Central memory CD8-positive, alpha-beta T cell (primary cell): Measurements from ENCODE around the gene L2HGDH.
"Not testable (repeated sequence)": the region's sequence is repeated elsewhere in the genome, so short reads cannot be mapped to it uniquely, and the experiment has no call there.

Source experiments
- ATAC-seq: fragments of 150-1000 bp; cut with Tn5 transposase; replicated peaks from 2 replicates; pipeline ENCODE4 v1.10.0; 2022; ENCODE audit warnings: mild to moderate bottlenecking, moderate FRiP score, moderate number of reproducible peaks; ENCODE audit not compliant: poor library complexity, severe bottlenecking; ENCODE audit errors: extremely low read depth
- DNase-seq, 2 donors: peaks; one replicate each; pipeline ENCODE4 v3.0.0; 2021; ENCODE audit warnings: low spot score in 2 of 2
- H3K27ac Mint-ChIP-seq: one replicate; pipeline ENCODE4 v1.8.0; 2022; ENCODE audit warnings: low read depth, mild to moderate bottlenecking, moderate library complexity, mixed read lengths
- H3K27me3 Mint-ChIP-seq: one replicate; pipeline ENCODE4 v1.8.0; 2022; ENCODE audit warnings: mixed read lengths
- H3K36me3 Mint-ChIP-seq: one replicate; pipeline ENCODE4 v1.8.0; 2022; ENCODE audit warnings: mild to moderate bottlenecking, moderate library complexity, mixed read lengths; ENCODE audit not compliant: insufficient read depth
- H3K4me1 Mint-ChIP-seq: one replicate; pipeline ENCODE4 v1.8.0; 2022; ENCODE audit warnings: mixed read lengths
- H3K4me3 Mint-ChIP-seq: one replicate; pipeline ENCODE4 v1.8.0; 2022; ENCODE audit warnings: mild to moderate bottlenecking, moderate library complexity, mixed read lengths
- H3K9me3 Mint-ChIP-seq: one replicate; pipeline ENCODE4 v1.8.0; 2022; ENCODE audit warnings: mixed read lengths

The L2HGDH gene

GRCh38 chr14:50334211-50334610, 22.2 kb upstream of the L2HGDH start:
- DNase-seq, result no peak
- no peak overlapping the region for H3K27ac Mint-ChIP-seq
- H3K36me3 Mint-ChIP-seq, result peaks cover 18% of the 10 kb centered on the region
- ATAC-seq, result no peak
- no peaks in the 10 kb centered on the region for H3K9me3 Mint-ChIP-seq
- H3K27me3 Mint-ChIP-seq, result no peaks in the 10 kb centered on the region
- H3K4me1 Mint-ChIP-seq, result peaks cover 9% of the 10 kb centered on the region
- H3K4me3 Mint-ChIP-seq, result no peak overlapping the region

- Mint-ChIP-seq H3K4me1 (peaks cover 9% of the 10 kb centered on the region), H3K27ac (peak overlapping the region; percentile 10)
Measured at GRCh38 chr14:50333014-50333509, 21.0 kb upstream of the L2HGDH start.

GRCh38 chr14:50331596-50331995, 19.6 kb upstream of the L2HGDH start:
- no peak for ATAC-seq
- H3K9me3 Mint-ChIP-seq, result no peaks in the 10 kb centered on the region
- no peak overlapping the region for H3K4me3 Mint-ChIP-seq
- peaks cover 25% of the 10 kb centered on the region for H3K36me3 Mint-ChIP-seq
- no peaks in the 10 kb centered on the region for H3K27me3 Mint-ChIP-seq
- H3K4me1 Mint-ChIP-seq, result peaks cover 9% of the 10 kb centered on the region
- DNase-seq, result no peak
- no peak overlapping the region for H3K27ac Mint-ChIP-seq

More at GRCh38 chr14:50333014-50333509, 21.0 kb upstream of the L2HGDH start:
- Mint-ChIP-seq H3K36me3 (peaks cover 23% of the 10 kb centered on the region), H3K4me3 (no peak overlapping the region), H3K27me3 (no peaks in the 10 kb centered on the region), H3K9me3 (no peaks in the 10 kb centered on the region)
- ATAC-seq, result no peak
- no peak for DNase-seq

- peaks cover 26% of the 10 kb centered on the region for H3K4me1 Mint-ChIP-seq
- H3K9me3 Mint-ChIP-seq, result no peaks in the 10 kb centered on the region
- peak; percentile 99 for ATAC-seq
- H3K36me3 Mint-ChIP-seq, result peaks cover 14% of the 10 kb centered on the region
- no peak overlapping the region for H3K4me3 Mint-ChIP-seq
- H3K27me3 Mint-ChIP-seq, result no peaks in the 10 kb centered on the region
- DNase-seq, result peak; percentile 39 to 71
- no peak overlapping the region for H3K27ac Mint-ChIP-seq
Measured at GRCh38 chr14:50321009-50321660, 9.1 kb upstream of the L2HGDH start.

- H3K4me3 Mint-ChIP-seq, result no peak overlapping the region
- no peak for ATAC-seq
- DNase-seq, result no peak
- H3K36me3 Mint-ChIP-seq, result peaks cover 9% of the 10 kb centered on the region
- no peaks in the 10 kb centered on the region for H3K27me3 Mint-ChIP-seq
- H3K27ac Mint-ChIP-seq, result no peak overlapping the region
- peaks cover 30% of the 10 kb centered on the region for H3K4me1 Mint-ChIP-seq
- H3K9me3 Mint-ChIP-seq, result no peaks in the 10 kb centered on the region
Measured at GRCh38 chr14:50320283-50320682, 8.3 kb upstream of the L2HGDH start.

GRCh38 chr14:50319721-50320120, 7.7 kb upstream of the L2HGDH start:
- ATAC-seq (no peak), DNase-seq (no peak)
- Mint-ChIP-seq H3K4me1 (peaks cover 30% of the 10 kb centered on the region), H3K27me3 (no peaks in the 10 kb centered on the region), H3K4me3 (no peak overlapping the region), H3K36me3 (peaks cover 6% of the 10 kb centered on the region), H3K9me3 (no peaks in the 10 kb centered on the region), H3K27ac (no peak overlapping the region)

- no peak for DNase-seq
- Mint-ChIP-seq H3K4me3 (no peak overlapping the region), H3K27ac (no peak overlapping the region)
Measured at GRCh38 chr14:50319293-50319692, 7.3 kb upstream of the L2HGDH start.

GRCh38 chr14:50318031-50318626, 6.1 kb upstream of the L2HGDH start:
- Mint-ChIP-seq H3K4me1 (peaks cover 44% of the 10 kb centered on the region), H3K27ac (no peak overlapping the region), H3K9me3 (no peaks in the 10 kb centered on the region), H3K27me3 (no peaks in the 10 kb centered on the region), H3K36me3 (no peaks in the 10 kb centered on the region), H3K4me3 (no peak overlapping the region)
- no peak for ATAC-seq
- no peak for DNase-seq

More at GRCh38 chr14:50319293-50319692, 7.3 kb upstream of the L2HGDH start:
- Mint-ChIP-seq H3K4me1 (peaks cover 32% of the 10 kb centered on the region), H3K9me3 (no peaks in the 10 kb centered on the region), H3K27me3 (no peaks in the 10 kb centered on the region), H3K36me3 (peaks cover 6% of the 10 kb centered on the region)
- no peak for ATAC-seq

GRCh38 chr14:50314098-50314497, 2.1 kb upstream of the L2HGDH start:
- H3K27ac Mint-ChIP-seq, result not testable (repeated sequence)

GRCh38 chr14:50312734-50313054, 665 bp upstream of the L2HGDH start:
- Mint-ChIP-seq H3K4me3 (peak overlapping the region; percentile 90), H3K27me3 (no peaks in the 10 kb centered on the region), H3K27ac (peak overlapping the region; percentile 94), H3K4me1 (peaks cover 54% of the 10 kb centered on the region), H3K36me3 (peaks cover 5% of the 10 kb centered on the region), H3K9me3 (no peaks in the 10 kb centered on the region)
- no peak for DNase-seq
- peak; percentile 62 for ATAC-seq

More at GRCh38 chr14:50314098-50314497, 2.1 kb upstream of the L2HGDH start:
- H3K27me3 Mint-ChIP-seq, ATAC-seq, H3K36me3 Mint-ChIP-seq, DNase-seq, H3K9me3 Mint-ChIP-seq: not testable (repeated sequence)
- peaks cover 61% of the 10 kb centered on the region for H3K4me1 Mint-ChIP-seq
- H3K4me3 Mint-ChIP-seq, result peak overlapping the region; percentile 48

- ATAC-seq (no peak), DNase-seq (no peak)
- no peaks in the 10 kb centered on the region for H3K9me3 Mint-ChIP-seq
- H3K27ac Mint-ChIP-seq, result peak overlapping the region; percentile 94
- H3K4me1 Mint-ChIP-seq, result peaks cover 44% of the 10 kb centered on the region
- peaks cover 5% of the 10 kb centered on the region for H3K36me3 Mint-ChIP-seq
- peak overlapping the region; percentile 90 for H3K4me3 Mint-ChIP-seq
- no peaks in the 10 kb centered on the region for H3K27me3 Mint-ChIP-seq
Measured at GRCh38 chr14:50311337-50311971, 575 bp downstream of the L2HGDH start.

- DNase-seq (no peak), ATAC-seq (no peak)
- Mint-ChIP-seq H3K4me3 (peak overlapping the region; percentile 90), H3K27ac (no peak overlapping the region), H3K36me3 (peaks cover 5% of the 10 kb centered on the region), H3K27me3 (no peaks in the 10 kb centered on the region), H3K9me3 (no peaks in the 10 kb centered on the region), H3K4me1 (peaks cover 38% of the 10 kb centered on the region)
Measured at GRCh38 chr14:50310445-50310844, 1.6 kb downstream of the L2HGDH start.
